DOHH2 (cell line): ENCODE data around the gene TVP23A.

Experiments used
- H3F3A ChIP-seq: fragments of 200-600 bp; sonication (generic), shearing (Covaris generic); 2 replicates; pipeline ENCODE4 v1.6.0; 2016; ENCODE audit warnings: antibody characterized with exemption, mild to moderate bottlenecking; ENCODE audit not compliant: control insufficient read depth, insufficient read depth
- H3K27ac ChIP-seq: fragments of 200-600 bp; sonication (generic); 2 replicates; pipeline ENCODE4 v1.5.1; 2014; ENCODE audit warnings: low read depth, mild to moderate bottlenecking, low read length, moderate library complexity
- H3K27me3 ChIP-seq: fragments of 200-600 bp; sonication (generic); 2 replicates; pipeline ENCODE4 v1.6.1; 2014; ENCODE audit warnings: mild to moderate bottlenecking, low read length, mixed read lengths; ENCODE audit not compliant: control insufficient read depth
- H3K36me3 ChIP-seq: fragments of 200-600 bp; sonication (generic); 2 replicates; pipeline ENCODE4 v1.6.1; 2014; ENCODE audit warnings: mild to moderate bottlenecking, low read length, moderate library complexity, mixed read lengths; ENCODE audit not compliant: control insufficient read depth
- H3K4me1 ChIP-seq: fragments of 200-600 bp; sonication (generic); 2 replicates; pipeline ENCODE4 v1.6.1; 2014; ENCODE audit warnings: mild to moderate bottlenecking, low read length, mixed read lengths; ENCODE audit not compliant: control insufficient read depth
- H3K4me2 ChIP-seq: fragments of 200-600 bp; sonication (generic); 2 replicates; pipeline ENCODE4 v1.6.0; 2014; ENCODE audit warnings: mild to moderate bottlenecking, low read length, moderate library complexity
- H3K4me3 ChIP-seq: fragments of 200-600 bp; sonication (generic); 2 replicates; pipeline ENCODE4 v1.5.1; 2014; ENCODE audit warnings: mild to moderate bottlenecking, low read length, mixed read lengths
- H3K79me2 ChIP-seq: fragments of 200-600 bp; sonication (generic); 2 replicates; pipeline ENCODE4 v1.6.1; 2014; ENCODE audit warnings: mild to moderate bottlenecking, low read length, mixed read lengths; ENCODE audit not compliant: control insufficient read depth
- H3K9me2 ChIP-seq: fragments of 200-600 bp; sonication (generic); replicated peaks from 2 replicates; pipeline ENCODE4 v1.6.1; 2014; ENCODE audit warnings: mild to moderate bottlenecking, low read length, mixed read lengths; ENCODE audit not compliant: control insufficient read depth
- H3K9me3 ChIP-seq: fragments of 200-600 bp; sonication (generic); 2 replicates; pipeline ENCODE4 v1.6.1; 2014; ENCODE audit warnings: antibody characterized with exemption, low read length, mixed read lengths; ENCODE audit not compliant: control insufficient read depth, insufficient read depth
- H4K20me1 ChIP-seq: fragments of 200-600 bp; sonication (generic); 2 replicates; pipeline ENCODE4 v1.6.0; 2014; ENCODE audit warnings: low read depth, mild to moderate bottlenecking, antibody characterized with exemption, low read length, moderate library complexity; ENCODE audit not compliant: control insufficient read depth, insufficient read depth
- CTCF ChIP-seq: fragments of 200-600 bp; sonication (generic); IDR thresholded peaks from one replicate; pipeline ENCODE4 v1.5.1; 2014; ENCODE audit warnings: antibody characterized with exemption, mild to moderate bottlenecking, low read depth, low read length; ENCODE audit not compliant: poor library complexity, severe bottlenecking
- EZH2phosphoT487 ChIP-seq: fragments of 200-600 bp; sonication (generic); IDR thresholded peaks from 2 replicates; pipeline ENCODE4 v1.6.1; 2017; ENCODE audit warnings: borderline replicate concordance, mild to moderate bottlenecking, antibody characterized with exemption, low read length, moderate library complexity, mixed read lengths

Gene TVP23A

GRCh38 chr16:10740845-10741208 is 77.8 kb downstream of the TVP23A start:
- TF ChIP-seq CTCF (no peak), EZH2phosphoT487 (no peak)
- H3K27ac ChIP-seq: no peak overlapping the region
- no peak overlapping the region for H3K4me2 ChIP-seq
- H3K9me2 ChIP-seq: no peaks in the 10 kb centered on the region
- peaks cover 11% of the 10 kb centered on the region for H3K36me3 ChIP-seq
- no peaks in the 10 kb centered on the region for H3K9me3 ChIP-seq
- H4K20me1 ChIP-seq: no peaks in the 10 kb centered on the region
- H3F3A ChIP-seq: peaks cover 8% of the 10 kb centered on the region
- H3K4me1 ChIP-seq: peaks cover 62% of the 10 kb centered on the region
- H3K27me3 ChIP-seq: no peaks in the 10 kb centered on the region
- H3K79me2 ChIP-seq: peaks cover 17% of the 10 kb centered on the region
- H3K4me3 ChIP-seq: no peak overlapping the region

- peaks cover 11% of the 10 kb centered on the region for H3K79me2 ChIP-seq
- TF ChIP-seq EZH2phosphoT487 (no peak), CTCF (no peak)
- H3F3A ChIP-seq: peaks cover 8% of the 10 kb centered on the region
Observed at GRCh38 chr16:10740000-10740844, 78.4 kb downstream of the TVP23A start.

GRCh38 chr16:10738231-10739077 is 80.1 kb downstream of the TVP23A start:
- Histone ChIP-seq H3F3A (peaks cover 8% of the 10 kb centered on the region), H3K4me3 (no peak overlapping the region), H3K79me2 (no peaks in the 10 kb centered on the region), H3K9me3 (no peaks in the 10 kb centered on the region), H3K9me2 (no peaks in the 10 kb centered on the region), H3K27me3 (no peaks in the 10 kb centered on the region), H3K4me2 (peak overlapping the region; percentile 86), H4K20me1 (no peaks in the 10 kb centered on the region), H3K4me1 (peaks cover 46% of the 10 kb centered on the region), H3K36me3 (no peaks in the 10 kb centered on the region), H3K27ac (no peak overlapping the region)
- TF ChIP-seq CTCF (no peak), EZH2phosphoT487 (no peak)

More at GRCh38 chr16:10740000-10740844, 78.4 kb downstream of the TVP23A start:
- peaks cover 5% of the 10 kb centered on the region for H3K36me3 ChIP-seq
- H3K27me3 ChIP-seq: no peaks in the 10 kb centered on the region
- H3K27ac ChIP-seq: no peak overlapping the region
- H3K4me3 ChIP-seq: no peak overlapping the region
- no peaks in the 10 kb centered on the region for H3K9me2 ChIP-seq
- peaks cover 57% of the 10 kb centered on the region for H3K4me1 ChIP-seq
- no peaks in the 10 kb centered on the region for H4K20me1 ChIP-seq
- H3K9me3 ChIP-seq: no peaks in the 10 kb centered on the region
- H3K4me2 ChIP-seq: no peak overlapping the region
